Keratinocyte (primary cell): Measurements from ENCODE around the gene BAIAP2L2. TPM values are rescaled to one million over a fixed set of nuclear protein-coding genes. Genes with fewer than 3 reads are reported as not detected.

ENCODE experiments used
- DNase-seq: peaks from one replicate; pipeline ENCODE4 v3.0.0-alpha.2; 2011; ENCODE audit warnings: low read depth, missing footprints, low spot score
- FAIRE-seq: peaks from 2 replicates; lab custom pipeline; 2011; peaks lifted over from hg19 to GRCh38; lab: Jason Lieb, UNC
- H2AFZ ChIP-seq: 2 replicates; pipeline ENCODE4 v1.6.0; 2012; ENCODE audit warnings: low read length, control low read depth, inconsistent platforms; ENCODE audit not compliant: control insufficient read depth
- H3K27ac ChIP-seq: 2 replicates; pipeline ENCODE4 v1.5.1; 2011; ENCODE audit warnings: low read length; ENCODE audit not compliant: control insufficient read depth, insufficient read depth
- H3K27me3 ChIP-seq: 3 replicates; pipeline ENCODE4 v1.6.0; 2011; ENCODE audit warnings: low read length; ENCODE audit not compliant: control insufficient read depth, insufficient read depth; ENCODE audit errors: extremely low read depth
- H3K36me3 ChIP-seq, 2 experiments: 2 replicates in 1 of 2; 3 replicates in 1 of 2; pipeline ENCODE4 v1.5.1; 2011; ENCODE audit warnings: low read length in 2 of 2, mild to moderate bottlenecking in 1 of 2; ENCODE audit not compliant: control insufficient read depth in 2 of 2, insufficient read depth in 2 of 2; ENCODE audit errors: extremely low read depth in 1 of 2
- H3K4me1 ChIP-seq: 3 replicates; pipeline ENCODE4 v1.5.1; 2011; ENCODE audit warnings: low read length; ENCODE audit not compliant: control insufficient read depth, insufficient read depth; ENCODE audit errors: extremely low read depth
- H3K4me2 ChIP-seq: 3 replicates; pipeline ENCODE4 v1.6.0; 2011; ENCODE audit warnings: low read depth, low read length; ENCODE audit not compliant: control insufficient read depth, insufficient read depth; ENCODE audit errors: extremely low read depth
- H3K4me3 ChIP-seq, 3 experiments: fragments of 200-600 bp in 1 of 3; sonication (generic) in 1 of 3; 2 replicates in 2 of 3; 3 replicates in 1 of 3; pipeline ENCODE4 v1.5.1; 2011 to 2016; ENCODE audit warnings: low read length in 3 of 3, mild to moderate bottlenecking in 3 of 3, control low read depth in 2 of 3, inconsistent platforms in 1 of 3, low read depth in 1 of 3, mixed read lengths in 1 of 3, mixed run types in 1 of 3, moderate library complexity in 1 of 3; ENCODE audit not compliant: control insufficient read depth in 2 of 3, insufficient read depth in 2 of 3; ENCODE audit errors: extremely low read depth in 1 of 3
- H3K79me2 ChIP-seq: 2 replicates; pipeline ENCODE4 v1.6.0; 2012; ENCODE audit warnings: low read length; ENCODE audit not compliant: control insufficient read depth, insufficient read depth
- H3K9ac ChIP-seq: 3 replicates; pipeline ENCODE4 v1.6.0; 2011; ENCODE audit warnings: low read length; ENCODE audit not compliant: control insufficient read depth, insufficient read depth; ENCODE audit errors: extremely low read depth
- H3K9me1 ChIP-seq: 3 replicates; pipeline ENCODE4 v1.6.0; 2011; ENCODE audit warnings: low read length; ENCODE audit not compliant: control insufficient read depth, insufficient read depth; ENCODE audit errors: extremely low read depth
- H3K9me3 ChIP-seq: 2 replicates; pipeline ENCODE4 v1.5.1; 2012; ENCODE audit warnings: low read depth, low read length; ENCODE audit not compliant: control insufficient read depth
- H4K20me1 ChIP-seq: 3 replicates; pipeline ENCODE4 v1.6.0; 2011; ENCODE audit warnings: low read length; ENCODE audit not compliant: control insufficient read depth, insufficient read depth; ENCODE audit errors: extremely low read depth
- CTCF ChIP-seq, 3 experiments: IDR thresholded peaks in 1 of 3; conservative IDR thresholded peaks in 1 of 3; optimal IDR thresholded peaks in 1 of 3; 2 replicates in 2 of 3; 3 replicates in 1 of 3; pipeline versions ENCODE3 to v1.5.1; 2011; ENCODE audit warnings: low read length in 3 of 3, mild to moderate bottlenecking in 3 of 3, moderate library complexity in 2 of 3, control low read depth in 1 of 3, inconsistent platforms in 1 of 3; ENCODE audit not compliant: insufficient read depth in 2 of 3; ENCODE audit errors: extremely low read depth in 1 of 3
- EZH2 ChIP-seq: IDR thresholded peaks from one replicate; pipeline ENCODE4 v1.6.1; 2012; ENCODE audit warnings: inconsistent platforms, mild to moderate bottlenecking, low read length, moderate library complexity
- dilution Hi-C: fragments of 300-500 bp; cut with MboI; formaldehyde crosslinking; loops from one replicate; pipeline ENCODE4 v1.7.0; 2020; ENCODE audit warnings: low sequenced_read_pairs; ENCODE audit not compliant: extremely low pct_ligation_motif_present
- polyA plus RNA-seq, 5 experiments: library from polyadenylated mRNA; depleted of rRNA in 3 of 5; stranded (reverse) in 3 of 5; stranded (forward) in 1 of 5; unstranded in 1 of 5; fragments of >200 nt; gene quantifications; 1 replicate in 1 of 5; 2 replicates in 3 of 5; 3 replicates in 1 of 5; pipeline versions ENCODE4 v1.2.1 to v1.2.3, GENCODE V29; 2011 to 2012; ENCODE audit warnings: missing spikeins in 2 of 5, low read depth in 1 of 5, low replicate concordance in 1 of 5

Gene BAIAP2L2
- polyA plus RNA-seq, 1 donor (not counting 4 experiments of a cell fraction or from before 2014, with no cell fraction given): 2.3 TPM

DNA sequence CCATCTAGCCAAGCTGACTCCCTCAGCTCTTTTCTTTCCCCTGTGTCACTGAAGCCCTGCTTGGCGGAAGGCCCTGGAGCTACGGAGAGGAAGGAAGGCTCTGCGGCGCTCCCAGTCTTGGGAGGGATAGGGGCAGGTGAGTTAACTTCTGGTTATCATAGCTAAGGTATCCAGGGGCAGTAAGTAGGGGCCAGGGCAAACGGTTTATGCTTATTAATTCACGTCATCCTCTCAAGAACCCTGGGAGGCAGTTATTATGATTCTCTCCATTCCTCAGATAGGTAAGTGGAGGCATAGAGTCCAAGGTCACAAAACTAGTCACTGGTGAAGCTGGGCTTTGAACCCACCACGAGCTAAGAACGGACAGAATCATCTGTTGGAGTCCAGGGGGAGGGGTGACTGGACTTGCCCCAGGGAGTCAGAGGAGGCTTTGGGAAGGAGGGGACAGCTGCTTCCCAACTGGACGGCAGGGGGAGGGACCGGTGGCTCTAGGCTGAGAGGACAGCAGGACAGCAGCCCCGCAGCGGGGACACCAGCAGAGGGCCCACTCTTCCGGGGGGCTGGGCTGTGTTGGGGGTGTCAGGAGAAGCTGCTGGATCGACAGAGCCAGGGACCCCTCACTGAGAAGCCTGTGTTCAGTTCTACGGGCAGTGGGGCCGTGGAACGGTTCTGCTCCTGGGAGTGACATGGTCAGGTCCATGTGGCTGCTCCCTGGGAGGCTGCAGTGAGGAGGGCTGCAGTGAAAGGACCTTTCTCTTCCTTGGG lies 3.5 kb downstream of the BAIAP2L2 start:
- FAIRE-seq (no peak), DNase-seq (no peak)
- Histone ChIP-seq H3K79me2 (no peaks in the 10 kb centered on the region), H2AFZ (no peak overlapping the region), H3K36me3 (no peaks in the 10 kb centered on the region), H3K9ac (no peak overlapping the region), H3K27me3 (no peaks in the 10 kb centered on the region), H3K4me1 (peaks cover 15% of the 10 kb centered on the region), H3K4me3 (no peak overlapping the region), H4K20me1 (no peaks in the 10 kb centered on the region), H3K4me2 (no peak overlapping the region), H3K9me1 (no peaks in the 10 kb centered on the region), H3K9me3 (no peaks in the 10 kb centered on the region), H3K27ac (no peak overlapping the region)
- TF ChIP-seq CTCF (optimal IDR thresholded peaks at IDR 0.05 in 1 of 3, IDR thresholded peaks at IDR 0.05 in 1 of 3, conservative IDR thresholded peaks at IDR 0.05 in 1 of 3; ENCODE audit: extremely low read depth in 1 of 3, insufficient read depth in 2 of 3, low read length in 3 of 3): no peak
- TF ChIP-seq EZH2: no peak
- dilution Hi-C loops: no loop called here

DNA sequence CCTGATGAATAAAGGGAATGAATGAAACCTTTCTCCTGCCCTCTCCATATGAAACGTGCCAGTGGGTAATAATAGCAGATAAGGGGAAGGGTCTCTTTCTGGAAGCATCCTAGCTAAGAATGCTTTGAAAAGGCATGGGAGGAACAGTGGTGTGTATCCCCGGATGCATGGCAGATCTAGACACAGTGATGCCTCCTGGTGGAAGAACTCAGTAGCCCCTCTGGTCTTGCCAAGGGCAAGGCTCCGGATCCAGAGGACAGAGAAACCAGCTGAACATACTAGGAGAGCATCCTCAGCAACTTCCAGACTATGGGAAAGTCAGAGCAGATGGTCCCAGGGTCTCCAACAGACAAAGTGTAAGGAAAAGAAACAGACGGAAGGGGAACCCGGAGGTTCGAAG lies 6.4 kb downstream of the BAIAP2L2 start:
- Histone ChIP-seq H3K9ac (no peak overlapping the region), H3K4me2 (no peak overlapping the region), H3K36me3 (no peaks in the 10 kb centered on the region), H3K9me1 (no peaks in the 10 kb centered on the region), H3K27ac (no peak overlapping the region), H2AFZ (no peak overlapping the region), H3K27me3 (no peaks in the 10 kb centered on the region), H3K4me3 (no peak overlapping the region), H3K4me1 (no peaks in the 10 kb centered on the region), H4K20me1 (no peaks in the 10 kb centered on the region), H3K9me3 (no peaks in the 10 kb centered on the region), H3K79me2 (no peaks in the 10 kb centered on the region)
- FAIRE-seq: no peak
- dilution Hi-C loops: no loop called here
- DNase-seq: no peak
- peak; percentile 42 to 58 (median 55) for TF ChIP-seq CTCF (optimal IDR thresholded peaks at IDR 0.05 in 1 of 3, IDR thresholded peaks at IDR 0.05 in 1 of 3, conservative IDR thresholded peaks at IDR 0.05 in 1 of 3; ENCODE audit: extremely low read depth in 1 of 3, insufficient read depth in 2 of 3, low read length in 3 of 3)
- no peak for TF ChIP-seq EZH2
